Astrocyte (in vitro differentiated cells and primary cell): Measurements from ENCODE around the gene BSCL2. TPM values are rescaled to one million over a fixed set of nuclear protein-coding genes. Genes with fewer than 3 reads are reported as not detected.
A peak's percentile ranks its signal among the peaks of the same experiment; 100 is the strongest.

ENCODE experiments used
- DNase-seq: peaks from one replicate; pipeline ENCODE4 v3.0.0-alpha.2; 2010; ENCODE audit warnings: low read depth
- FAIRE-seq: peaks from 2 replicates; lab custom pipeline; 2011; peaks lifted over from hg19 to GRCh38; lab: Jason Lieb, UNC
- H2AFZ ChIP-seq: 2 replicates; pipeline ENCODE4 v1.6.0; 2012; ENCODE audit warnings: low read depth, low read length, inconsistent platforms
- H3K27ac ChIP-seq: 2 replicates; pipeline ENCODE4 v1.5.1; 2011; ENCODE audit warnings: low read depth, low read length, inconsistent platforms
- H3K27me3 ChIP-seq: 2 replicates; pipeline ENCODE4 v1.6.0; 2011; ENCODE audit warnings: low read length, inconsistent platforms; ENCODE audit not compliant: insufficient read depth
- H3K36me3 ChIP-seq: 2 replicates; pipeline ENCODE4 v1.5.1; 2011; ENCODE audit warnings: low read length, inconsistent platforms; ENCODE audit not compliant: insufficient read depth
- H3K4me1 ChIP-seq: 2 replicates; pipeline ENCODE4 v1.5.1; 2011; ENCODE audit warnings: low read length, inconsistent platforms; ENCODE audit not compliant: insufficient read depth
- H3K4me2 ChIP-seq: 2 replicates; pipeline ENCODE4 v1.6.0; 2012; ENCODE audit warnings: low read length, inconsistent platforms
- H3K4me3 ChIP-seq: 2 replicates; pipeline ENCODE4 v1.5.1; 2011; ENCODE audit warnings: low read depth, mild to moderate bottlenecking, low read length, inconsistent platforms; ENCODE audit not compliant: insufficient read depth
- H3K79me2 ChIP-seq: 2 replicates; pipeline ENCODE4 v1.6.0; 2012; ENCODE audit warnings: mild to moderate bottlenecking, low read length, inconsistent platforms; ENCODE audit not compliant: insufficient read depth
- H3K9ac ChIP-seq: 2 replicates; pipeline ENCODE4 v1.6.0; 2012; ENCODE audit warnings: mild to moderate bottlenecking, low read length, inconsistent platforms
- H3K9me3 ChIP-seq: 2 replicates; pipeline ENCODE4 v1.5.1; 2012; ENCODE audit warnings: low read depth, mild to moderate bottlenecking, low read length, inconsistent platforms; ENCODE audit not compliant: insufficient read depth
- H4K20me1 ChIP-seq: 2 replicates; pipeline ENCODE4 v1.6.0; 2012; ENCODE audit warnings: low read length, inconsistent platforms; ENCODE audit not compliant: insufficient read depth
- H3K27ac Mint-ChIP-seq: one replicate; pipeline ENCODE4 v1.8.0; 2021; ENCODE audit warnings: mild to moderate bottlenecking, mixed read lengths; ENCODE audit not compliant: unreplicated experiment
- H3K27me3 Mint-ChIP-seq: one replicate; pipeline ENCODE4 v1.8.0; 2021; ENCODE audit warnings: low read depth, mixed read lengths; ENCODE audit not compliant: unreplicated experiment
- H3K36me3 Mint-ChIP-seq: one replicate; pipeline ENCODE4 v1.8.0; 2021; ENCODE audit warnings: low read depth, mixed read lengths; ENCODE audit not compliant: unreplicated experiment
- H3K4me1 Mint-ChIP-seq: one replicate; pipeline ENCODE4 v1.8.0; 2021; ENCODE audit warnings: low read depth, mixed read lengths; ENCODE audit not compliant: unreplicated experiment
- H3K4me3 Mint-ChIP-seq: one replicate; pipeline ENCODE4 v1.8.0; 2021; ENCODE audit warnings: mild to moderate bottlenecking, moderate library complexity, mixed read lengths; ENCODE audit not compliant: unreplicated experiment
- H3K9me3 Mint-ChIP-seq: one replicate; pipeline ENCODE4 v1.8.0; 2021; ENCODE audit warnings: mild to moderate bottlenecking, mixed read lengths; ENCODE audit not compliant: unreplicated experiment
- EZH2 ChIP-seq: IDR thresholded peaks from 2 replicates; pipeline ENCODE4 v1.6.1; 2012; ENCODE audit warnings: mild to moderate bottlenecking, low read length, inconsistent platforms; ENCODE audit not compliant: insufficient read depth
- total RNA-seq: library from RNA; stranded (reverse); gene quantifications from 2 replicates; pipeline ENCODE4 v1.2.1, GENCODE V29; 2021
- TF ChIP-seq, protein P1 (sequence below): IDR thresholded peaks from 2 replicates; pipeline ENCODE4 v1.5.1; 2011; ENCODE audit warnings: low read depth, mild to moderate bottlenecking, inconsistent platforms, low read length, moderate library complexity; ENCODE audit not compliant: insufficient read depth

The BSCL2 gene
- total RNA-seq, 1 donor from 2014 or later = 51.1 TPM

DNA sequence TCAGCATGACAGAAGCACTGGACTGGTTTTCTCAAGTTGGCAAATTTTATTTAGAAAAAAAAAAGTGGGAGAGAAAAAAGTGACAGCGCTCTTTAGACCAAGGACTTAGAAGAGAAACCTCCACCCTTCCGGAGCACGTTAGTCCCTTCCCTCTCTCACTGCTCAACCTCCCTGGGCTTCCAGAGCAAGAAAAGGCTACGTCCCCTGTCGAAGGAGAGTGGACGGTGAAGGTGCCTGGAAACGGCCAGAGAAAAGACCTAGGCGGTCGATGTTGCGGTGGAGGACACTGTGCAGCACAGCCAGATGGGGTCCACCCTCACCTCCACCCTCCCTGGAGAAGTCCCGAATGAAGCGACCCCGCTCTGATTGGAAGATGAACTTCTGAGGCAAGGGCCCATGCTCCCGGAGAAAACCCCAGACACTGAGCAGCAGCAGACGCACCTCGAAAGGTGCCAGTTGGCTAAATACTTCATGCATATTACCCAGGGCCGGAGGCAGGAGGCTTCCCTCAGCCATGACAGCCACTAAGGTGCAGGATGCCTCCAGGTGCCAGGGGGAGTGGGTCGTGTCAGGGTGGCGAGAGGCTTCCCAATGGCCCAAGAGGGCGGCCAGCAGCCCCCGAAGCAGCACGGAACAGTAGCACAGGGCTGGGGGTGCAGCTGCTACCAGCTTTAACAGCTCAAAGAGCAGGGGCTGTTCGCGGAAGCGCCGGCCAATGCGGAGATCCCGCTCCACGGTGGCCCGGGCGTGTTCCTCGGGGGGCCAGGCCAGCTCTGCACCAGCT lies 60.2 kb downstream of the BSCL2 start:
- H3K27me3 Mint-ChIP-seq = no peaks in the 10 kb centered on the region
- H3K27ac ChIP-seq = no peak overlapping the region

DNA sequence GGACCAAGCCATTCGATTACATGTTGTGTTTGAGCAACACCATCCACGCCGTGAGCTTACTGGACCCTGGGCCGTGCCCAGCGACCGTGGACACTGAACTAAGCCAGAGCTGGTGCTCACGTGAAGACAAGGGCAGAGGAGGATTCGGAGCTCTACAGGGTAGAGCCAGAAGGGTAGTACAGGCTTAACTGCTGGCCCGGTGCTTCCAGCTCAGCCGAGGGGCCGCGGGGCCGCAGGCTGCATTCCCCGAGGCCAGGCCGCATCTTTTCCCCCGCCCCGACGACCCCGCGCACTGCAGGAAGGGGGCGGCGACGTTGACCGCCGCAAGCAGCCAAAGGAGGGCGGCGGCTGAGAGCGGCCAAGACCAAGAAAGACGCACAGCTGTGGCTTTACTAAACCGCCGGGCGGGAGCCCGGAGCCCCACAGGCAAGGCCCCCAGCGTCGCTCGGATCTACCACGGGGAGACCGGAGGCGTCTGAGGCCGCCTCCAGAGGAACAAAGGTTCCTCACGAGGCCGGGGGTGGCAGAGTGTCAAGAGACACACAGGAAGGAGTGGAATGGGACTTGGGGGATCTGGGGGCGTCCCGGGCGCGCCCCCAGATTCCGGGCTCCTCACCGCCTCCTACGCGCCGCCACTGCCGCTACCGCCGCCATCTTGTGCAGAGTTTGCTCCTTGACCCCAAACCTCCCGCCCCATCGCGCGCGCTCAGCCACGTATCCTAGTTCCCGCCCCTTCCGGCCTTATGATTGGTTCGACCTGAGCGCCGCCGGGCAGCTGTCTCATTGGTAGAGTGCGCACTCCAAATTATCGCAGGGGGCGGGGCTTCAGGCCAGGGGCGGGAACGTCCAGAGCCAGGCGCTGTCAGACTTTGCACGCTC lies 61.0 kb downstream of the BSCL2 start, which contains the start of gene GANAB:
GANAB (minus strand) TSS at position 668 of the 879 bp plus-strand sequence; CDS start at position 654, 14 bp downstream.
- H3K36me3 Mint-ChIP-seq = peaks cover 2% of the 10 kb centered on the region
- Histone ChIP-seq H3K4me3 (peak within 1 kb of the TSS; percentile 96), H3K9ac (peak within 1 kb of the TSS; percentile 100), H3K79me2 (peaks cover 77% of the 10 kb centered on the region), H3K27ac (peak within 1 kb of the TSS; percentile 98), H3K36me3 (peaks cover 19% of the 10 kb centered on the region), H3K4me2 (peak within 1 kb of the TSS; percentile 93), H2AFZ (peak within 1 kb of the TSS; percentile 67), H4K20me1 (peaks cover 24% of the 10 kb centered on the region), H3K27me3 (no peaks in the 10 kb centered on the region), H3K9me3 (no peaks in the 10 kb centered on the region), H3K4me1 (peaks cover 3% of the 10 kb centered on the region)
- DNase-seq (peak; percentile 91), FAIRE-seq (no peak)
- H3K4me3 Mint-ChIP-seq = peak within 1 kb of the TSS; percentile 98
- H3K27me3 Mint-ChIP-seq = no peaks in the 10 kb centered on the region
- peaks cover 3% of the 10 kb centered on the region for H3K4me1 Mint-ChIP-seq
- no peak for TF ChIP-seq EZH2
- TF ChIP-seq, protein P1, sequence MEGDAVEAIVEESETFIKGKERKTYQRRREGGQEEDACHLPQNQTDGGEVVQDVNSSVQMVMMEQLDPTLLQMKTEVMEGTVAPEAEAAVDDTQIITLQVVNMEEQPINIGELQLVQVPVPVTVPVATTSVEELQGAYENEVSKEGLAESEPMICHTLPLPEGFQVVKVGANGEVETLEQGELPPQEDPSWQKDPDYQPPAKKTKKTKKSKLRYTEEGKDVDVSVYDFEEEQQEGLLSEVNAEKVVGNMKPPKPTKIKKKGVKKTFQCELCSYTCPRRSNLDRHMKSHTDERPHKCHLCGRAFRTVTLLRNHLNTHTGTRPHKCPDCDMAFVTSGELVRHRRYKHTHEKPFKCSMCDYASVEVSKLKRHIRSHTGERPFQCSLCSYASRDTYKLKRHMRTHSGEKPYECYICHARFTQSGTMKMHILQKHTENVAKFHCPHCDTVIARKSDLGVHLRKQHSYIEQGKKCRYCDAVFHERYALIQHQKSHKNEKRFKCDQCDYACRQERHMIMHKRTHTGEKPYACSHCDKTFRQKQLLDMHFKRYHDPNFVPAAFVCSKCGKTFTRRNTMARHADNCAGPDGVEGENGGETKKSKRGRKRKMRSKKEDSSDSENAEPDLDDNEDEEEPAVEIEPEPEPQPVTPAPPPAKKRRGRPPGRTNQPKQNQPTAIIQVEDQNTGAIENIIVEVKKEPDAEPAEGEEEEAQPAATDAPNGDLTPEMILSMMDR = no peak
- no peaks in the 10 kb centered on the region for H3K9me3 Mint-ChIP-seq
- peak within 1 kb of the TSS; percentile 93 for H3K27ac Mint-ChIP-seq

More for the DNA sequence above, 60.2 kb downstream of the BSCL2 start:
- Histone ChIP-seq H3K36me3 (peaks cover 19% of the 10 kb centered on the region), H3K9me3 (no peaks in the 10 kb centered on the region), H2AFZ (no peak overlapping the region), H3K4me1 (peaks cover 7% of the 10 kb centered on the region), H3K4me2 (peak overlapping the region; percentile 93), H3K79me2 (peaks cover 77% of the 10 kb centered on the region), H3K27me3 (no peaks in the 10 kb centered on the region), H3K4me3 (no peak overlapping the region), H4K20me1 (peaks cover 20% of the 10 kb centered on the region), H3K9ac (peak overlapping the region; percentile 53)
- no peaks in the 10 kb centered on the region for H3K9me3 Mint-ChIP-seq
- H3K4me3 Mint-ChIP-seq = peak overlapping the region; percentile 98
- DNase-seq (no peak), FAIRE-seq (no peak)
- H3K27ac Mint-ChIP-seq = peak overlapping the region; percentile 93
- no peak for TF ChIP-seq EZH2
- TF ChIP-seq, protein P1 = no peak
- peaks cover 3% of the 10 kb centered on the region for H3K4me1 Mint-ChIP-seq
- H3K36me3 Mint-ChIP-seq = no peaks in the 10 kb centered on the region
